ENCODE results near the gene PGLYRP3. TPM values are rescaled to one million over a fixed set of nuclear protein-coding genes. Genes with fewer than 3 reads are reported as not detected.

PGLYRP3 gene
- total RNA-seq, 1 donor from 2014 or later = not detected

- DNase-seq (no peak), ATAC-seq (no peak)
- Histone ChIP-seq H3K4me3 (no peak overlapping the region), H3K4me1 (no peaks in the 10 kb centered on the region), H3K27ac (no peak overlapping the region), H3K36me3 (no peaks in the 10 kb centered on the region), H3K27me3 (peaks cover 11% of the 10 kb centered on the region), H3K9me3 (no peaks in the 10 kb centered on the region)
- intact Hi-C loops (cut with DNase I) = no loop called here
- TF ChIP-seq CTCF (IDR thresholded peaks at IDR 0.05) = no peak
Observed at GRCh38 chr1:153250166-153250565, 62.6 kb downstream of the PGLYRP3 start.

DNA sequence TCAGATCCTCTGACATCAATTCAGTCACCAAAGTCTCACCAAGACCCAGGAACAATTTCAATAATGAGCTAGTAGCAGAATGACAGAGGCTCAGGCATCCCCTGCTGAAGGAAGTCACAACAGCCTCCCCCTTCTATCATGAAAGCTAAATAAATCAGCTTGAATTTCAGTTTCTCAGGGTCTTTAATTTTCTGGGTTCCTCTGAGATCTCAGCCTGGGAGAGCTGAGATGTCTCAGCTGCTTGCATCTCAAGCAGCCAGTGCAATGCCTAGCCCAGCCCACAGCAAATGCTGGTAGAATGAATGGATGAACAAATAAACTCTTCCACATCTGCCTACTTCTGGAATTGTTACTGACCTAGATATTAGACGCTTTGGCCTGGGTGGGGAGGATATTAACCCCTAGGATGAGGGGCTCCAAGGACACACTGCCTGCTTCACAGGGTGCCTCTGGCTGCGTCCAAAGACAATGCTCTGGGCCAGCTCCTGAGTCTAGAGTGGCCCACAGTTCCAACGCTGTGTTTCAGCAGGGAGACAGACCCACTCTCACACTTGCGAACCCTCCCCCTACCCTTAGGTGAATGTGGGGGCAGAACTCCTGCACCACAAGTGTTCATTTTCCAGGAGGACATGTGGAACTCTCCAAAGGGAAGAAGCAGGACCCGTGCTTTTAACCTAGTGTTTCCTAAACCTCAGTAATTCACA is 64.4 kb downstream of the PGLYRP3 start:
- no peak overlapping the region for H3K4me3 ChIP-seq
- DNase-seq (no peak), ATAC-seq (no peak)
- intact Hi-C loops (cut with DNase I) = no loop called here
- H3K36me3 ChIP-seq = no peaks in the 10 kb centered on the region
- H3K27me3 ChIP-seq = peaks cover 11% of the 10 kb centered on the region
- no peak overlapping the region for H3K27ac ChIP-seq
- no peaks in the 10 kb centered on the region for H3K9me3 ChIP-seq
- H3K4me1 ChIP-seq = no peaks in the 10 kb centered on the region
- TF ChIP-seq CTCF (IDR thresholded peaks at IDR 0.05) = no peak

Other genes with a start within 250 kb of the PGLYRP3 start
- gene SPRR2B, start 241.3 kb downstream of the PGLYRP3 start, total RNA-seq = not detected
- not detected for gene SPRR2E, start 218.4 kb downstream of the PGLYRP3 start, total RNA-seq
- gene SPRR2F, start 199.4 kb downstream of the PGLYRP3 start, total RNA-seq = not detected
- not detected for gene SPRR2G, start 162.1 kb downstream of the PGLYRP3 start, total RNA-seq
- not detected for gene LELP1, start 109.5 kb downstream of the PGLYRP3 start, total RNA-seq
- not detected for gene PRR9, start 95.4 kb downstream of the PGLYRP3 start, total RNA-seq
- gene LORICRIN, start 53.3 kb downstream of the PGLYRP3 start, total RNA-seq = not detected
- gene PGLYRP4, start 35.9 kb upstream of the PGLYRP3 start, total RNA-seq = not detected
- gene S100A9, start 44.9 kb upstream of the PGLYRP3 start, total RNA-seq = 418 TPM
- gene S100A12, start 62.7 kb upstream of the PGLYRP3 start, total RNA-seq = 22.8 TPM
- gene S100A8, start 78.1 kb upstream of the PGLYRP3 start, total RNA-seq = 266 TPM
- not detected for gene S100A7A, start 103.6 kb upstream of the PGLYRP3 start, total RNA-seq
- not detected for gene S100A7, start 147.7 kb upstream of the PGLYRP3 start, total RNA-seq
- 1,046 TPM for gene S100A6, start 223.0 kb upstream of the PGLYRP3 start, total RNA-seq
- gene S100A5, start 228.0 kb upstream of the PGLYRP3 start, total RNA-seq = not detected
- 377 TPM for gene S100A4, start 232.9 kb upstream of the PGLYRP3 start, total RNA-seq
- 1.3 TPM for gene S100A3, start 236.3 kb upstream of the PGLYRP3 start, total RNA-seq